Fibroblast of lung (primary cell): ENCODE data around the gene KRT4. TPM values are rescaled to one million over a fixed set of nuclear protein-coding genes. Genes with fewer than 3 reads are reported as not detected.

Source experiments
- DNase-seq, 2 donors: peaks; one replicate each; pipeline versions ENCODE4 v3.0.0 to v3.0.0-alpha.2; 2010; ENCODE audit warnings: low read depth in 2 of 2
- H2AFZ ChIP-seq: 2 replicates; pipeline ENCODE4 v1.5.1; 2012; ENCODE audit warnings: low read length, control low read depth, inconsistent platforms
- H3K27ac ChIP-seq: 2 replicates; pipeline ENCODE4 v1.5.1; 2011; ENCODE audit warnings: low read length, control low read depth; ENCODE audit not compliant: insufficient read depth
- H3K27me3 ChIP-seq: 2 replicates; pipeline ENCODE4 v1.5.1; 2011; ENCODE audit warnings: mild to moderate bottlenecking, low read length; ENCODE audit not compliant: control insufficient read depth, insufficient read depth
- H3K36me3 ChIP-seq: 2 replicates; pipeline ENCODE4 v1.5.1; 2011; ENCODE audit warnings: low read length; ENCODE audit not compliant: control insufficient read depth, insufficient read depth
- H3K4me1 ChIP-seq: 2 replicates; pipeline ENCODE4 v1.5.1; 2011; ENCODE audit warnings: low read length; ENCODE audit not compliant: control insufficient read depth, insufficient read depth; ENCODE audit errors: extremely low read depth
- H3K4me2 ChIP-seq: 2 replicates; pipeline ENCODE4 v1.5.1; 2011; ENCODE audit warnings: low read length, control low read depth; ENCODE audit not compliant: insufficient read depth; ENCODE audit errors: extremely low read depth
- H3K4me3 ChIP-seq, 4 experiments: fragments of 200-600 bp in 1 of 4; sonication (generic) in 1 of 4; replicated peaks in 1 of 4; 2 replicates each; pipeline ENCODE4 v1.5.1; 2011 to 2016; ENCODE audit warnings: low read length in 4 of 4, low read depth in 3 of 4, mild to moderate bottlenecking in 3 of 4, control low read depth in 2 of 4, inconsistent platforms in 1 of 4, mixed read lengths in 1 of 4; ENCODE audit not compliant: insufficient read depth in 1 of 4; ENCODE audit errors: control extremely low read depth in 1 of 4
- H3K79me2 ChIP-seq: 2 replicates; pipeline ENCODE4 v1.5.1; 2012; ENCODE audit warnings: mild to moderate bottlenecking, low read length, inconsistent platforms; ENCODE audit not compliant: control insufficient read depth, insufficient read depth
- H3K9ac ChIP-seq: 2 replicates; pipeline ENCODE4 v1.5.1; 2011; ENCODE audit warnings: mild to moderate bottlenecking, low read length, control low read depth; ENCODE audit not compliant: insufficient read depth
- H3K9me3 ChIP-seq: 2 replicates; pipeline ENCODE4 v1.5.1; 2012; ENCODE audit warnings: low read depth, low read length; ENCODE audit not compliant: control insufficient read depth, insufficient read depth
- H4K20me1 ChIP-seq: 2 replicates; pipeline ENCODE4 v1.5.1; 2011; ENCODE audit warnings: low read length; ENCODE audit not compliant: control insufficient read depth, insufficient read depth; ENCODE audit errors: extremely low read depth
- CTCF ChIP-seq, 2 donors: IDR thresholded peaks in 1 of 2; conservative IDR thresholded peaks in 1 of 2; 1 replicate in 1 of 2; 2 replicates in 1 of 2; pipeline ENCODE4 v1.5.1; 2011 to 2012; ENCODE audit warnings: low read length in 2 of 2, control low read depth in 1 of 2, inconsistent platforms in 1 of 2, low read depth in 1 of 2, mild to moderate bottlenecking in 1 of 2
- EZH2 ChIP-seq: IDR thresholded peaks from 2 replicates; pipeline ENCODE4 v1.5.1; 2012; ENCODE audit warnings: low read length, control low read depth, mild to moderate bottlenecking; ENCODE audit errors: missing control alignments
- polyA plus RNA-seq, 2 donors: library from polyadenylated mRNA; depleted of rRNA in 1 of 2; stranded (reverse) in 1 of 2; unstranded in 1 of 2; fragments of >200 nt; gene quantifications; 2 replicates each; pipeline ENCODE4 v1.2.1, GENCODE V29; 2011 to 2012; ENCODE audit warnings: missing spikeins in 1 of 2
- total RNA-seq: library from RNA; depleted of rRNA; stranded (reverse); fragments of >200 nt; gene quantifications from 2 replicates; pipeline ENCODE4 v1.2.1, GENCODE V29; 2014

KRT4 gene
- total and polyA plus RNA-seq, 2 donors (not counting 1 experiment from before 2014, with no cell fraction given), result under 0.01 to 0.23 TPM

- no peaks in the 10 kb centered on the region for H3K4me1 ChIP-seq
These were observed 6.9 kb downstream of the KRT4 start for GRCh38 chr12:52806821-52807543.

GRCh38 chr12:52806169-52806811 is 7.6 kb downstream of the KRT4 start:
- Histone ChIP-seq H3K27me3 (peaks cover 4% of the 10 kb centered on the region), H3K4me1 (no peaks in the 10 kb centered on the region), H3K4me2 (no peak overlapping the region), H3K4me3 (no peak overlapping the region), H4K20me1 (no peaks in the 10 kb centered on the region), H2AFZ (no peak overlapping the region), H3K9me3 (no peaks in the 10 kb centered on the region), H3K27ac (no peak overlapping the region), H3K36me3 (no peaks in the 10 kb centered on the region), H3K9ac (no peak overlapping the region), H3K79me2 (no peaks in the 10 kb centered on the region)
- DNase-seq, result no peak
- no peak for TF ChIP-seq CTCF (conservative IDR thresholded peaks at IDR 0.05 in 1 of 2, IDR thresholded peaks at IDR 0.05 in 1 of 2; ENCODE audit: low read depth in 1 of 2, low read length in 2 of 2)
- no peak for TF ChIP-seq EZH2

More at GRCh38 chr12:52806821-52807543, 6.9 kb downstream of the KRT4 start:
- Histone ChIP-seq H3K4me2 (no peak overlapping the region), H3K9me3 (no peaks in the 10 kb centered on the region), H3K27me3 (peaks cover 4% of the 10 kb centered on the region), H3K27ac (no peak overlapping the region), H3K4me3 (no peak overlapping the region), H3K9ac (no peak overlapping the region), H4K20me1 (no peaks in the 10 kb centered on the region), H3K36me3 (no peaks in the 10 kb centered on the region), H2AFZ (no peak overlapping the region), H3K79me2 (no peaks in the 10 kb centered on the region)
- DNase-seq, result no peak
- TF ChIP-seq EZH2 (no peak), CTCF (conservative IDR thresholded peaks at IDR 0.05 in 1 of 2, IDR thresholded peaks at IDR 0.05 in 1 of 2; ENCODE audit: low read depth in 1 of 2, low read length in 2 of 2) (no peak)

- Histone ChIP-seq H3K4me3 (no peak overlapping the region), H3K9me3 (no peaks in the 10 kb centered on the region), H3K27me3 (peaks cover 4% of the 10 kb centered on the region), H3K9ac (no peak overlapping the region), H2AFZ (no peak overlapping the region), H3K4me1 (no peaks in the 10 kb centered on the region), H3K36me3 (no peaks in the 10 kb centered on the region), H3K27ac (no peak overlapping the region), H3K79me2 (no peaks in the 10 kb centered on the region), H3K4me2 (no peak overlapping the region), H4K20me1 (no peaks in the 10 kb centered on the region)
- TF ChIP-seq CTCF (conservative IDR thresholded peaks at IDR 0.05 in 1 of 2, IDR thresholded peaks at IDR 0.05 in 1 of 2; ENCODE audit: low read depth in 1 of 2, low read length in 2 of 2) (no peak), EZH2 (no peak)
- no peak for DNase-seq
These were observed 8.2 kb downstream of the KRT4 start for GRCh38 chr12:52805739-52806138.
